ENCODE results near the gene LDB1. TPM values are rescaled to one million over a fixed set of nuclear protein-coding genes. Genes with fewer than 3 reads are reported as not detected.
A peak's percentile ranks its signal among the peaks of the same experiment; 100 is the strongest.

Gene LDB1
- total and polyA plus RNA-seq, 2 of the 13 experiments (the other 11 are each of a cell fraction or from before 2014, with no cell fraction given), result 17.2 to 45.5 TPM

DNA sequence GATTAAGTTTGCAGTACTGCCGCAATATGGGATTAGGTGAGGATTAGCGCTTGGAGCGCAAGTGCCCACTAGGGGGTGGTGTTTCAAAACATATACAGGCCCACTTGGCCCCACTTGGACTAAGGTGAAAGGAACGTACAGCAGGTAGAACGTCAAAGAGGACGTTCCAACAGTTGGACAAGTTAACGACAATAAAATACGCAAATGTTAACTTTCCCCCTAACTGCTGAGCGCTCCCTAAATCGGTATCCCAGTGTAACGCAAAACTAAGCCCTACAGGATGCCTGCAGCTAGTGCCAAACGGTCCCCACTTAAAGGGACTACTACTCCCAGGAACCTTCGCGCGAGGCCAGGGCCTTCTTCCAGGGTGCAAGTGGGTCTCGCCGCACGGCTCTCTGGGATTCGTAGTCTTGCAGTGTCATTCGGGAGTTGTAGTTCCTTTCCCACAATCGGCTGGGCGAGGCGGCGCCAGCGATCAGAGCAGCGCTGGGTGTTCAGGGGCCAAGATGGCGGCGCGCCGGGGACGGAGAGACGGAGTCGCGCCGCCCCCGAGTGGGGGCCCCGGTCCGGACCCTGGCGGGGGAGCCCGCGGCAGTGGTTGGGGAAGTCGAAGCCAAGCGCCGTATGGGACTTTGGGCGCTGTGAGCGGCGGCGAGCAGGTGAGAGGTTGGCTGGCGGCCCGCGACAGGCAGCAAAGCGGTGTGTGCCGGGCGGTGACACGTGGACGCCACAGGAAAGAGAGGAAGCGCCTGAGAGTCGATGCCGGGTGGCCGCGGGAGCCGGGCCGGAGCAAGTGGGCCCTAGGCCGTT is 12.6 kb upstream of the LDB1 start, which contains the start of gene PPRC1 (continued):
- TF ChIP-seq, protein P1, sequence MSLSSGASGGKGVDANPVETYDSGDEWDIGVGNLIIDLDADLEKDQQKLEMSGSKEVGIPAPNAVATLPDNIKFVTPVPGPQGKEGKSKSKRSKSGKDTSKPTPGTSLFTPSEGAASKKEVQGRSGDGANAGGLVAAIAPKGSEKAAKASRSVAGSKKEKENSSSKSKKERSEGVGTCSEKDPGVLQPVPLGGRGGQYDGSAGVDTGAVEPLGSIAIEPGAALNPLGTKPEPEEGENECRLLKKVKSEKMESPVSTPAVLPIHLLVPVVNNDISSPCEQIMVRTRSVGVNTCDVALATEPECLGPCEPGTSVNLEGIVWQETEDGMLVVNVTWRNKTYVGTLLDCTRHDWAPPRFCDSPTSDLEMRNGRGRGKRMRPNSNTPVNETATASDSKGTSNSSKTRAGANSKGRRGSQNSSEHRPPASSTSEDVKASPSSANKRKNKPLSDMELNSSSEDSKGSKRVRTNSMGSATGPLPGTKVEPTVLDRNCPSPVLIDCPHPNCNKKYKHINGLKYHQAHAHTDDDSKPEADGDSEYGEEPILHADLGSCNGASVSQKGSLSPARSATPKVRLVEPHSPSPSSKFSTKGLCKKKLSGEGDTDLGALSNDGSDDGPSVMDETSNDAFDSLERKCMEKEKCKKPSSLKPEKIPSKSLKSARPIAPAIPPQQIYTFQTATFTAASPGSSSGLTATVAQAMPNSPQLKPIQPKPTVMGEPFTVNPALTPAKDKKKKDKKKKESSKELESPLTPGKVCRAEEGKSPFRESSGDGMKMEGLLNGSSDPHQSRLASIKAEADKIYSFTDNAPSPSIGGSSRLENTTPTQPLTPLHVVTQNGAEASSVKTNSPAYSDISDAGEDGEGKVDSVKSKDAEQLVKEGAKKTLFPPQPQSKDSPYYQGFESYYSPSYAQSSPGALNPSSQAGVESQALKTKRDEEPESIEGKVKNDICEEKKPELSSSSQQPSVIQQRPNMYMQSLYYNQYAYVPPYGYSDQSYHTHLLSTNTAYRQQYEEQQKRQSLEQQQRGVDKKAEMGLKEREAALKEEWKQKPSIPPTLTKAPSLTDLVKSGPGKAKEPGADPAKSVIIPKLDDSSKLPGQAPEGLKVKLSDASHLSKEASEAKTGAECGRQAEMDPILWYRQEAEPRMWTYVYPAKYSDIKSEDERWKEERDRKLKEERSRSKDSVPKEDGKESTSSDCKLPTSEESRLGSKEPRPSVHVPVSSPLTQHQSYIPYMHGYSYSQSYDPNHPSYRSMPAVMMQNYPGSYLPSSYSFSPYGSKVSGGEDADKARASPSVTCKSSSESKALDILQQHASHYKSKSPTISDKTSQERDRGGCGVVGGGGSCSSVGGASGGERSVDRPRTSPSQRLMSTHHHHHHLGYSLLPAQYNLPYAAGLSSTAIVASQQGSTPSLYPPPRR (CRISPR knock-in tag; IDR thresholded peaks at IDR 0.05; ENCODE audit: borderline replicate concordance), result no peak
- peak; percentile 83; the same call in 1 of the 2 replicates for TF ChIP-seq ZNF430 (CRISPR knock-in tag; IDR thresholded peaks at IDR 0.05)
- TF ChIP-seq ZNF329 (CRISPR knock-in tag; IDR thresholded peaks at IDR 0.05; ENCODE audit: low read depth), result 0 out of 2 replicates have a peak, but pooled peaks have one; percentile 39
- TF ChIP-seq ZNF317 (CRISPR knock-in tag; IDR thresholded peaks at IDR 0.05), result no peak
- TF ChIP-seq KAT2B (IDR thresholded peaks at IDR 0.05; ENCODE audit: borderline replicate concordance, low read depth, low read length), result no peak
- peak; percentile 63; the same call in 1 of the 2 replicates for TF ChIP-seq ZFP36L2 (CRISPR knock-in tag; IDR thresholded peaks at IDR 0.05)
- TF ChIP-seq ZNF138 (CRISPR knock-in tag; IDR thresholded peaks at IDR 0.05; ENCODE audit: low read depth), result no peak
- TF ChIP-seq ZNF567 (CRISPR knock-in tag; IDR thresholded peaks at IDR 0.05; ENCODE audit: borderline replicate concordance), result no peak
- TF ChIP-seq, protein P2, sequence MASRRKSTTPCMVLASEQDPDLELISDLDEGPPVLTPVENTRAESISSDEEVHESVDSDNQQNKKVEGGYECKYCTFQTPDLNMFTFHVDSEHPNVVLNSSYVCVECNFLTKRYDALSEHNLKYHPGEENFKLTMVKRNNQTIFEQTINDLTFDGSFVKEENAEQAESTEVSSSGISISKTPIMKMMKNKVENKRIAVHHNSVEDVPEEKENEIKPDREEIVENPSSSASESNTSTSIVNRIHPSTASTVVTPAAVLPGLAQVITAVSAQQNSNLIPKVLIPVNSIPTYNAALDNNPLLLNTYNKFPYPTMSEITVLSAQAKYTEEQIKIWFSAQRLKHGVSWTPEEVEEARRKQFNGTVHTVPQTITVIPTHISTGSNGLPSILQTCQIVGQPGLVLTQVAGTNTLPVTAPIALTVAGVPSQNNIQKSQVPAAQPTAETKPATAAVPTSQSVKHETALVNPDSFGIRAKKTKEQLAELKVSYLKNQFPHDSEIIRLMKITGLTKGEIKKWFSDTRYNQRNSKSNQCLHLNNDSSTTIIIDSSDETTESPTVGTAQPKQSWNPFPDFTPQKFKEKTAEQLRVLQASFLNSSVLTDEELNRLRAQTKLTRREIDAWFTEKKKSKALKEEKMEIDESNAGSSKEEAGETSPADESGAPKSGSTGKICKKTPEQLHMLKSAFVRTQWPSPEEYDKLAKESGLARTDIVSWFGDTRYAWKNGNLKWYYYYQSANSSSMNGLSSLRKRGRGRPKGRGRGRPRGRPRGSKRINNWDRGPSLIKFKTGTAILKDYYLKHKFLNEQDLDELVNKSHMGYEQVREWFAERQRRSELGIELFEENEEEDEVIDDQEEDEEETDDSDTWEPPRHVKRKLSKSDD (CRISPR knock-in tag; IDR thresholded peaks at IDR 0.05; ENCODE audit: low read depth), result no peak; the same call in none of the 2 replicates
- no peak for TF ChIP-seq ZNF251 (CRISPR knock-in tag; IDR thresholded peaks at IDR 0.05)
- TF ChIP-seq HNF4A (CRISPR knock-in tag; IDR thresholded peaks at IDR 0.05), result peak; percentile 0; the same call in 1 of the 2 replicates
- no peak for TF ChIP-seq ZKSCAN5 (CRISPR knock-in tag; IDR thresholded peaks at IDR 0.05)
- TF ChIP-seq PHB2 (IDR thresholded peaks at IDR 0.05; ENCODE audit: partially characterized antibody), result no peak
- peak; percentile 85 for TF ChIP-seq KAT8 (CRISPR knock-in tag; IDR thresholded peaks at IDR 0.05)
- peak; percentile 18 for TF ChIP-seq SKI (IDR thresholded peaks at IDR 0.05; ENCODE audit: partially characterized antibody)
- TF ChIP-seq SPEN (CRISPR knock-in tag; IDR thresholded peaks at IDR 0.05; ENCODE audit: low read depth), result peak; percentile 82
- TF ChIP-seq LCORL (IDR thresholded peaks at IDR 0.05), result no peak
- peak; percentile 58; the same call in 1 of the 2 replicates for TF ChIP-seq LCORL (CRISPR knock-in tag; IDR thresholded peaks at IDR 0.05)
- TF ChIP-seq MXI1 (IDR thresholded peaks at IDR 0.05; ENCODE audit: borderline replicate concordance, low read depth, low read length), result peak; percentile 40; the same call in 1 of the 3 replicates
